Germinal center (tissue), 1 donor: ENCODE measurements around the gene ST7.

Experiments used
- DNase-seq: peaks from one replicate; pipeline ENCODE4 v3.0.0; 2012; ENCODE audit warnings: mixed read lengths, low spot score

Gene ST7

GRCh38 chr7:117273325-117273724, 320.0 kb downstream of the ST7 start:
- no peak for DNase-seq

- no peak for DNase-seq
These were observed 320.5 kb downstream of the ST7 start for GRCh38 chr7:117273814-117274225.

GRCh38 chr7:117274951-117275350, 321.6 kb downstream of the ST7 start:
- DNase-seq: no peak

GRCh38 chr7:117277576-117277975, 324.3 kb downstream of the ST7 start:
- no peak for DNase-seq

GRCh38 chr7:117278040-117278439, 324.7 kb downstream of the ST7 start:
- no peak for DNase-seq

- DNase-seq: no peak
These were observed 325.9 kb downstream of the ST7 start for GRCh38 chr7:117279203-117279602.
